ENCODE data around the gene LRP6.
A peak's percentile ranks its signal among the peaks of the same experiment; 100 is the strongest.

The LRP6 gene

DNA sequence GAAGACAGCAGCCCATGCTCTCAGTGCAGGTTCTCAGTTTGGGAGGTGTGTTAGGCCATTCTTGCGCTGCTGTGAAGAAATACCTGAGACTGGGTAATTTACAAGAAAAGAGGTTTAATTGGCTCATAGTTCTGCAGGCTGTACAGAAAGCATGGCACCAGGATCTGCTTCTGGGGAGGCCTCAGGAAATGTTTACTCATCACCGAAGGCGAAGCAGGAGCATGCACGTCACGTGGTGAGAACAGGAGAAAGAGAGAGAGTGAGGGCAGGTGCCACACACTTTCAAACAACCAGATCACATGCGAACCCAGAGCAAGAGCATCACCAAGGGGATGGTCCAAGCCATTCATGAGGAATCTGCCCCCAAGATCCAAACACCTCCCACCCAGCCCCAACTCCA, 9.0 kb upstream of the LRP6 start:
- TF ChIP-seq CTCF (IDR thresholded peaks at IDR 0.05; ENCODE audit: extremely low read depth, missing control alignments): no peak

DNA sequence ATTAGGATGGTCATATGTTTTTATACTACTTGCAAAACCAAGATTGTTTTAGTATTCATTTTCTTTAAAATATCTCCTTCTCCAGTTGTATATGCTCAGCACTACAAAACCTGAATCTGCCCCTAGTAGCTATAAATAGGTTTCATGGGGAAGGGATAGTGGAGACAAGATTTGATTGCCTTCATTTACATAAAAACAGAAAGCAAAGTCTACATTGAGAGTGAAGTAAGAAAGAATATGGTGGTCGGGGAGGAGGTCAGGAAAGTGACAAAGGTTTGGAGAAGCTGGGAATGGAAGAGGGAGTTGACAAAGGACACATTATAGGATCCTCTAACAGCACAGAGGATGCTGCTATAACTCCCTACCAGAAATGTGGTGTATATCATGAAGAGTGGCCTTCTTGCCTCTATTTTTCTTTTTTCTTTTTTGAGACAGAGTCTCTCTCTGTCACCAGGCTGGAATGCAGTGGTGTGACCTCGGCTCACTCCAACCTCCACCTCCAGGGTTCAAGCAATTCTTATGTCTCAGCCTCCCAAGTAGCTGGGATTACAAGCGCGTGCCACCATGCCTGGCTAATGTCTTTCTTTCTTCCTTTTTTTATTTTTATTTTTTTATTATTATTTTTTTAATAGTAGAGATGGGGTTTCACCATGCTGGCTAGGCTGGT, 6.6 kb upstream of the LRP6 start:
- DNase-seq (ENCODE audit: low spot score): no peak
- TF ChIP-seq CTCF (IDR thresholded peaks at IDR 0.05; ENCODE audit: extremely low read depth, missing control alignments): no peak

More for the DNA sequence above, 9.0 kb upstream of the LRP6 start:
- DNase-seq (ENCODE audit: low spot score): no peak

DNA sequence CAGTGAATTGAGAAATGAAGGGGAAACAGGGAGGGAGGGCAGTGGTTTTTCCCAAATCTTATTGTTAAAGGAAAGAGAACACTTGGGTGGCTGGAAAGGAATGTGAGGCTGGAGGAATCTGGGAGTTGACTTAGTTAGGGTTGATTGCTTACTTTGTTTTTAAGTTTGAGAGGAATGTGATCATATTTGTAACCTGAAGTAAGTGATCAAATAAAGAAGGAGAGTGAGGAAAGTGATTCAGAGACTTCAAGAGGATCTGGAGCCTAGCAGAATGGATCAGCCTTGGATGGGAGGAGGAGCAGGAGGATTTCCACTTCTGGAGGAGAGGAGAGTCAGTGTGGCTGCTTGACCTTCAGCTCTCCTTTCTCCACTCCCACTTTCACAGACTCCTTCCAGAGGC, 6.0 kb upstream of the LRP6 start:
- TF ChIP-seq CTCF (IDR thresholded peaks at IDR 0.05; ENCODE audit: extremely low read depth, missing control alignments): no peak
- DNase-seq (ENCODE audit: low spot score): no peak

GRCh38 chr12:12270226-12270625, 3.4 kb upstream of the LRP6 start:
- TF ChIP-seq CTCF (IDR thresholded peaks at IDR 0.05; ENCODE audit: extremely low read depth, missing control alignments): no peak
- DNase-seq (ENCODE audit: low spot score): no peak

GRCh38 chr12:12267742-12268200, 927 bp upstream of the LRP6 start:
- TF ChIP-seq CTCF (IDR thresholded peaks at IDR 0.05; ENCODE audit: extremely low read depth, missing control alignments): no peak
- peak; percentile 17 for DNase-seq (ENCODE audit: low spot score)

DNA sequence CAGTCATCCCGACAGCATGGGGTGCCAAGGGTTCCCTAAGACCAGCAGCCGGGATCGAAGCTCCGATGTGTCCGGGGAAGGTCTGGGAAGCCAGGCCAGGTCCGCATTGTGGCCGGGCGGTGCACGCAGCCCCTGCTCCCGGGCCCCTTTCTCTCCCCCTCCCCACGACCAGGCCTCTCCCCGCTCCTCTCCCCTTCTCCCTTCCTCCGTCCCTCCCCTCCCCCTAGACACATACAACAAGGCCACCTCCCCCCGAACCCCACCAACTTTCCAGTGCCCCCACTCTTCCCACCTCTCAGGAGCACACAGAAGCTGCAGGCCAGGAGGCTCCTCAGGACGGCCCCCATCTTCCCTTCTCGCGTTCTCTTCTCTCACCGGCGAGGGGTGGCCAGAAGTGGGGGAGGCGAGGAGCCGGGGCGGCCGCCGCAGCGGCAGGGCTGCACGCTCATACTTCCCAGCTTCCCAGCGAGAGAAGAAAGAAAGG, 413 bp downstream of the LRP6 start:
- peak; percentile 41 for DNase-seq (ENCODE audit: low spot score)
- no peak for TF ChIP-seq CTCF (IDR thresholded peaks at IDR 0.05; ENCODE audit: extremely low read depth, missing control alignments)

DNA sequence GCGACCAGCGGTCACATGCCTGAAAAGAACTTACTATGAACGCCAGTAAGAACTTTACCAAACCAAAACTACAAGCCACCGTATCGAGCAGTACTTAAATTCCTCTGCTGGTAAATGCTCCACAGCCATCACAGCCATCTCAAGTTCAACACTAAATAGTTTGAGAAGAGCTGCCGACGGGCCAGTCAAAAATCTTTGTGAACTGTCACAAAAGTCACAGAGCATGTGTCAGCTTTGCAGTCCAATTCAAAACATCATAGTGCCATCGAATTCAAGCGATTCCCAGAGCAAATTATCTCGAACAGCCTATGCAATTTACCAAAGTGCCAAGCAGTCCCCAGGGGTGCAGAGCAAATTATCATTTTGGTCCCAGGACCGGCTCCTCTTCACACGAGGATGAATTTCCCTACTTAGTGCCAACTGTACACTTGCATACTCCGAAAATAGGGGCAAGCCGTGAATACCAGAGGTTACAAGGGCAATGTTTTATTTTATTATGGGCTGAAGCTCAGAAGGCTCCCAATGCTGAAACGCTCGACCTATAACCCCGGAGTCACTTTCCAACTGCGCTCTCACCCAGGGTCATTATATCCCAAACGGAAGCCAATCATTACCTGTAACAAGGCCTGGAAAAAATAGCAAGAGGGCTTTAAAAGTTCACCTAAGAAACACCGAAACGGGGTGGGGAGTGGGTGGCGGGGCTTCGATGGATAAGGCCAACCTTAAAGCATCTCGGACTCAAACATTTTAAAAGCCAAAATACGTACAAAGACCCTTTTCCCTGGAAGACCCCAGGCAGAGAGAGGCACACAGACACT, 1.1 kb downstream of the LRP6 start:
- no peak for TF ChIP-seq CTCF (IDR thresholded peaks at IDR 0.05; ENCODE audit: extremely low read depth, missing control alignments)
- peak; percentile 34 for DNase-seq (ENCODE audit: low spot score)

Data from GM20000 (cell line).